GM10847 (cell line): ENCODE data around the gene CNDP2.

Experiments
- POLR2A ChIP-seq: IDR thresholded peaks from 2 replicates; pipeline ENCODE4 v1.6.1; 2011; ENCODE audit not compliant: insufficient read length; ENCODE audit errors: extremely low read depth

Gene CNDP2

GRCh38 chr18:74488354-74488753 lies 7.8 kb upstream of the CNDP2 start:
- TF ChIP-seq POLR2A, result no peak

- TF ChIP-seq POLR2A, result no peak
Observed at GRCh38 chr18:74488864-74489263, 7.3 kb upstream of the CNDP2 start.

GRCh38 chr18:74489676-74490075 lies 6.5 kb upstream of the CNDP2 start:
- TF ChIP-seq POLR2A, result no peak

GRCh38 chr18:74492259-74492658 lies 3.9 kb upstream of the CNDP2 start:
- no peak for TF ChIP-seq POLR2A

- TF ChIP-seq POLR2A, result no peak
Observed at GRCh38 chr18:74493689-74494088, 2.5 kb upstream of the CNDP2 start.

- TF ChIP-seq POLR2A, result no peak
Observed at GRCh38 chr18:74494514-74494913, 1.6 kb upstream of the CNDP2 start.

GRCh38 chr18:74496508-74497323 lies 553 bp downstream of the CNDP2 start:
- no peak for TF ChIP-seq POLR2A

- TF ChIP-seq POLR2A, result no peak
Observed at GRCh38 chr18:74497324-74497676, 1.1 kb downstream of the CNDP2 start.

- no peak for TF ChIP-seq POLR2A
Observed at GRCh38 chr18:74497778-74498177, 1.6 kb downstream of the CNDP2 start.

- TF ChIP-seq POLR2A, result peak; percentile 39
Observed at GRCh38 chr18:74498712-74499627, 2.8 kb downstream of the CNDP2 start.

- peak; percentile 21 for TF ChIP-seq POLR2A
Observed at GRCh38 chr18:74499633-74500032, 3.5 kb downstream of the CNDP2 start.

- no peak for TF ChIP-seq POLR2A
Observed at GRCh38 chr18:74500372-74500771, 4.2 kb downstream of the CNDP2 start.

- TF ChIP-seq POLR2A, result no peak
Observed at GRCh38 chr18:74501386-74501785, 5.2 kb downstream of the CNDP2 start.

- no peak for TF ChIP-seq POLR2A
Observed at GRCh38 chr18:74503137-74503536, 7.0 kb downstream of the CNDP2 start.

GRCh38 chr18:74505776-74506175 lies 9.6 kb downstream of the CNDP2 start:
- TF ChIP-seq POLR2A, result no peak

- TF ChIP-seq POLR2A, result no peak
Observed at GRCh38 chr18:74506448-74507084, 10.4 kb downstream of the CNDP2 start.
